Loucy (cell line): Measurements from ENCODE around the gene NLRP9.

Source experiments
- H2AFZ ChIP-seq: fragments of 200-600 bp; sonication (generic); 2 replicates; pipeline ENCODE4 v1.6.0; 2016; ENCODE audit warnings: antibody characterized with exemption, mild to moderate bottlenecking, low read length, moderate library complexity
- H3F3A ChIP-seq: fragments of 200-600 bp; 2 replicates; pipeline ENCODE4 v1.6.0; 2016; ENCODE audit warnings: antibody characterized with exemption, low read depth, mild to moderate bottlenecking
- H3K27me3 ChIP-seq: fragments of 200-600 bp; sonication (generic); 2 replicates; pipeline ENCODE4 v1.6.1; 2014; ENCODE audit warnings: low read length, mild to moderate bottlenecking; ENCODE audit not compliant: insufficient read depth, poor library complexity, severe bottlenecking
- H3K36me3 ChIP-seq: fragments of 200-600 bp; sonication (generic); 2 replicates; pipeline ENCODE4 v1.6.1; 2016; ENCODE audit warnings: low read length; ENCODE audit not compliant: insufficient read depth
- H3K4me1 ChIP-seq: fragments of 200-600 bp; sonication (generic); 2 replicates; pipeline ENCODE4 v1.5.1; 2014; ENCODE audit warnings: low read length, mild to moderate bottlenecking; ENCODE audit not compliant: insufficient read depth, poor library complexity, severe bottlenecking
- H3K4me2 ChIP-seq: fragments of 200-600 bp; sonication (generic); 2 replicates; pipeline ENCODE4 v1.6.0; 2014; ENCODE audit warnings: antibody characterized with exemption, low read length, low read depth, mild to moderate bottlenecking; ENCODE audit not compliant: poor library complexity, severe bottlenecking
- H3K4me3 ChIP-seq: fragments of 200-600 bp; sonication (generic); 2 replicates; pipeline ENCODE4 v1.5.1; 2014; ENCODE audit warnings: low read length, mild to moderate bottlenecking, mixed read lengths; ENCODE audit not compliant: poor library complexity, severe bottlenecking
- H3K79me2 ChIP-seq: fragments of 200-600 bp; sonication (generic); 2 replicates; pipeline ENCODE4 v1.6.1; 2014; ENCODE audit warnings: low read length; ENCODE audit not compliant: insufficient read depth
- H3K9ac ChIP-seq: fragments of 200-600 bp; sonication (generic); 2 replicates; pipeline ENCODE4 v1.6.0; 2014; ENCODE audit warnings: mild to moderate bottlenecking, low read depth, low read length, moderate library complexity; ENCODE audit not compliant: poor library complexity, severe bottlenecking
- H3K9me2 ChIP-seq: fragments of 200-600 bp; sonication (generic); replicated peaks from 2 replicates; pipeline ENCODE4 v1.6.1; 2016; ENCODE audit warnings: low read depth, low read length, mixed read lengths
- H3K9me3 ChIP-seq: fragments of 200-600 bp; sonication (generic); 2 replicates; pipeline ENCODE4 v1.6.1; 2014; ENCODE audit warnings: mild to moderate bottlenecking, antibody characterized with exemption, low read length, low read depth; ENCODE audit not compliant: insufficient read depth
- H4K20me1 ChIP-seq: fragments of 200-600 bp; sonication (generic); 2 replicates; pipeline ENCODE4 v1.6.0; 2014; ENCODE audit warnings: antibody characterized with exemption, low read length, mild to moderate bottlenecking; ENCODE audit not compliant: insufficient read depth, poor library complexity, severe bottlenecking
- EZH2phosphoT487 ChIP-seq: fragments of 200-600 bp; IDR thresholded peaks from 2 replicates; pipeline ENCODE4 v1.6.1; 2018; ENCODE audit warnings: antibody characterized with exemption, mild to moderate bottlenecking, moderate library complexity, borderline replicate concordance
- TF ChIP-seq, protein P1 (sequence below): fragments of 200-600 bp; sonication (generic); conservative IDR thresholded peaks from 2 replicates; pipeline ENCODE4 v1.5.1; 2014; ENCODE audit warnings: mild to moderate bottlenecking, antibody characterized with exemption, low read length

Gene NLRP9

DNA sequence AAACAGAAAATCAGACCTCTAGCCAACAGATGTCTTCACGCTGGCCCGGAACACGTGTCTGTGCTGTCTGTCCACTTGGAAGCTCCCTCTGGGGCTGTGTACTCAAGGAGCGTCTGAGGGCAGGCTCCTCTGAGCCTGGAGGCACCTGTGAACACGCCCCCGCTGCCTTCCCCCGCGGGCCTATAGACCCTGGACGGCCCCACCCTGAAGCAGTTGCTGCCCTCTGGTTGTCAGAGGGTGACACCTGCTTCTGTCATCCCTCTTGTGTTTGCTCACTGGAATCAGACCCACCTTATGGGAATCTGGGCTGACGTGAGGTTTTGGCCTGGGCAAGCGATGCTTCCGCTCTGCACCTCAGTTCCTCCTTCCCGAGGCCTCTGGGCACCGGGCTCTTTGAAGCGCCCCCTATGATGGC is 44.0 kb downstream of the NLRP9 start:
- Histone ChIP-seq H3K79me2 (no peaks in the 10 kb centered on the region), H3K4me2 (no peak overlapping the region), H3K27me3 (no peaks in the 10 kb centered on the region), H3K4me3 (no peak overlapping the region), H4K20me1 (no peaks in the 10 kb centered on the region), H3K9me2 (no peaks in the 10 kb centered on the region), H3K4me1 (no peaks in the 10 kb centered on the region), H2AFZ (no peak overlapping the region), H3K9ac (no peak overlapping the region), H3K9me3 (no peaks in the 10 kb centered on the region), H3K36me3 (peaks cover 69% of the 10 kb centered on the region; the same call in 1 of the 2 replicates), H3F3A (no peaks in the 10 kb centered on the region)
- TF ChIP-seq, protein P1, sequence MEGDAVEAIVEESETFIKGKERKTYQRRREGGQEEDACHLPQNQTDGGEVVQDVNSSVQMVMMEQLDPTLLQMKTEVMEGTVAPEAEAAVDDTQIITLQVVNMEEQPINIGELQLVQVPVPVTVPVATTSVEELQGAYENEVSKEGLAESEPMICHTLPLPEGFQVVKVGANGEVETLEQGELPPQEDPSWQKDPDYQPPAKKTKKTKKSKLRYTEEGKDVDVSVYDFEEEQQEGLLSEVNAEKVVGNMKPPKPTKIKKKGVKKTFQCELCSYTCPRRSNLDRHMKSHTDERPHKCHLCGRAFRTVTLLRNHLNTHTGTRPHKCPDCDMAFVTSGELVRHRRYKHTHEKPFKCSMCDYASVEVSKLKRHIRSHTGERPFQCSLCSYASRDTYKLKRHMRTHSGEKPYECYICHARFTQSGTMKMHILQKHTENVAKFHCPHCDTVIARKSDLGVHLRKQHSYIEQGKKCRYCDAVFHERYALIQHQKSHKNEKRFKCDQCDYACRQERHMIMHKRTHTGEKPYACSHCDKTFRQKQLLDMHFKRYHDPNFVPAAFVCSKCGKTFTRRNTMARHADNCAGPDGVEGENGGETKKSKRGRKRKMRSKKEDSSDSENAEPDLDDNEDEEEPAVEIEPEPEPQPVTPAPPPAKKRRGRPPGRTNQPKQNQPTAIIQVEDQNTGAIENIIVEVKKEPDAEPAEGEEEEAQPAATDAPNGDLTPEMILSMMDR = no peak
- TF ChIP-seq EZH2phosphoT487 = no peak

GRCh38 chr19:55693336-55693974 is 44.7 kb downstream of the NLRP9 start:
- H3K4me3 ChIP-seq = no peak overlapping the region
- no peaks in the 10 kb centered on the region for H3F3A ChIP-seq
- no peak overlapping the region for H3K9ac ChIP-seq
- no peak overlapping the region for H3K4me2 ChIP-seq
- H3K9me2 ChIP-seq = no peaks in the 10 kb centered on the region
- no peaks in the 10 kb centered on the region for H3K79me2 ChIP-seq
- no peaks in the 10 kb centered on the region for H4K20me1 ChIP-seq
- no peaks in the 10 kb centered on the region for H3K4me1 ChIP-seq
- H3K27me3 ChIP-seq = no peaks in the 10 kb centered on the region
- H3K9me3 ChIP-seq = no peaks in the 10 kb centered on the region
- TF ChIP-seq EZH2phosphoT487 = no peak
- TF ChIP-seq, protein P1 = no peak
- peaks cover 74% of the 10 kb centered on the region; the same call in 1 of the 2 replicates for H3K36me3 ChIP-seq
- no peak overlapping the region for H2AFZ ChIP-seq

DNA sequence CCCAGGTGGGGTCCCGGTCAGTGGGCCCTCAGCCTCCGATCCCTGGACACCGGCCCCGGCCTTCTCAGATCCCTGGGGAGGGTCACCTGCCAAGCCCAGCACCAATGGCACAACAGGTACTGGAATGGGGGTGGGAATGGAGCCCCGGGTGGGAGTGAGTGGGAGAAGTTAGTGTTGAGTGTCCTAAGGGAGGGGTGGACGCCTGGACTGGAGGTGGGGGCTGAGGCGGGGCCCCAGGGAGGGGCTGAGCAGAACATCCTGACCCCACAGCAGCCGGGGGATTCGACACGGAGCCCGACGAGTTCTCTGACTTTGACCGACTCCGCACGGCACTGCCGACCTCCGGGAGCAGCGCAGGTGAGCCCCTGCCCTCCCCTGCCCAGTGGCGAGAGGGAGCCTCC is 45.5 kb downstream of the NLRP9 start:
- Histone ChIP-seq H3K4me2 (no peak overlapping the region), H4K20me1 (no peaks in the 10 kb centered on the region), H3K27me3 (no peaks in the 10 kb centered on the region), H3K36me3 (peaks cover 74% of the 10 kb centered on the region; the same call in 1 of the 2 replicates), H3K4me3 (no peak overlapping the region), H3K9me2 (no peaks in the 10 kb centered on the region), H3K9ac (no peak overlapping the region), H3F3A (no peaks in the 10 kb centered on the region), H2AFZ (no peak overlapping the region), H3K79me2 (no peaks in the 10 kb centered on the region), H3K4me1 (no peaks in the 10 kb centered on the region), H3K9me3 (no peaks in the 10 kb centered on the region)
- TF ChIP-seq, protein P1 = no peak
- no peak for TF ChIP-seq EZH2phosphoT487
